M059J (cell line): ENCODE measurements around the gene ZNF385B. TPM values are rescaled to one million over a fixed set of nuclear protein-coding genes. Genes with fewer than 3 reads are reported as not detected.
A peak's percentile ranks its signal among the peaks of the same experiment; 100 is the strongest.
"Not testable (repeated sequence)": the region's sequence is repeated elsewhere in the genome, so short reads cannot be mapped to it uniquely, and the experiment has no call there.

Experiments used
- DNase-seq: peaks from one replicate; pipeline ENCODE4 v3.0.0-alpha.2; 2012; ENCODE audit warnings: low read depth
- total RNA-seq: library from RNA; depleted of rRNA; stranded (reverse); fragments of >200 nt; shearing (Covaris generic); gene quantifications from 2 replicates; pipeline ENCODE4 v1.2.3, GENCODE V29; 2014

The ZNF385B gene
- total RNA-seq, 1 experiment from 2014 or later: 2.4 TPM

DNA sequence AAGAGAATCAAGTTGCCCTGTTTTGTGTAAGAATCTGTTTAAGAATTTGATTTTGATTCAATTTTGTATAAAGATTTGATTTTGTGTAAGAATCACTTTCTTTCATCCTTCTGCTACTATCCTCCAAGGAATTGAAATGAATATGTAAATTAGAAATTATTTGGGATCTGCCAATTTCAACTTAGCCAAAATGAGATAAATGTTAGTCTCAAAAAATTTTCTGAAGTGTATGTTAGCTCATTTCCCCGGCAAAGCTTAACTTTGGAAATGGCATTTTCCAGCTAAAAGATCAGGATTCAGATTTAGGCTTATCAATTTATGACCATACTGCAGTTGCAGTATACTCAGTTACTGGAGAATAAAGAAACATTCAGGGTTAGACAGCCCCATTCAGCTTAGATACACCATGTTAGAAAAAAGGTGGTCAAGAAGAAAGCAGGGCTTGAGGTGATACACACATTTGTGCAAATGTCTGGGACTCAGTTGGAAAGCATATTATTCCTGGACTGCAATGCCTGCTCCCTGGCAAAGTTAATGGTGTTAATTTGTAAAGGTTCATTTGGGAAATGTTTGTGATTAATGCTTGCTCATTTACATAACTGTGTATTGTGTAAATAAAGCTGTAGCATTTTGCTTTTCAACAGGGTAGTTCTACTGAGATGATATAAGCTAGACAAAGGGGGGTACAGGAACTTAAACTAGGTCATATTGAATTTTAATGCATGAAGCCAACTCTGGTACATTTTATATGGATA, 349.0 kb downstream of the ZNF385B start:
- DNase-seq: no peak

DNA sequence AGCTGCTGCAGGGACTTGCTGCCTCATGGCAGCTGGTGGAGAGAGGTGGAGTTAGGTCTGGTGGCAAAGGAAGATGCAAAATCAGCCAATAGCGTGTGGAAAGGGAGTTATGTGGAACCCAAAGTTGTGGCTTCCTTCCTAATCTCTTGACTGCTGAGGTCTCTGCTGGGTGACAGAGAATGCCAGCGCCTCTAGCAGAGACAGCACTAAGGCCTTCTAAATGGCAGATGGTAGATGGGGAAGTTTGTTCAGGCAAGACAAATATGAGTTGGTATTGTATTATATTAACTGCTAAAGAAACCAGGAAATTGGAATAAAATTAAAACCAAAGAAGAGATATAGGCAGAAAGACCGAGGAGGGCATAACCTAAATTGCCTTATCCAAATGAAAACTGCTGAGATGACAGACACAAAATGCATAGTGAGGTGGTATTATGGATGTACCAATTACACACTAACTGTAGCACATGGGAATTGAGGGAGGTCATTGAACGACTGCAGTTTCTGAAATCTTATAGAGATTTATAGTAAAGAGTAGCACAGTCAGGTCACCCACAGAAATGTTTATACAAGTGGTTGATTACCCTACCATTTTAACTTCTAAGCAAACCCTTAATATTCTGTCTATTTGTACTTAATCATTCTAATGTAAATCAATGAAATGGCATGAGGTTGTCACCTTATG, 350.2 kb downstream of the ZNF385B start:
- no peak for DNase-seq

GRCh38 chr2:179495315-179495714, 366.1 kb downstream of the ZNF385B start:
- no peak for DNase-seq

DNA sequence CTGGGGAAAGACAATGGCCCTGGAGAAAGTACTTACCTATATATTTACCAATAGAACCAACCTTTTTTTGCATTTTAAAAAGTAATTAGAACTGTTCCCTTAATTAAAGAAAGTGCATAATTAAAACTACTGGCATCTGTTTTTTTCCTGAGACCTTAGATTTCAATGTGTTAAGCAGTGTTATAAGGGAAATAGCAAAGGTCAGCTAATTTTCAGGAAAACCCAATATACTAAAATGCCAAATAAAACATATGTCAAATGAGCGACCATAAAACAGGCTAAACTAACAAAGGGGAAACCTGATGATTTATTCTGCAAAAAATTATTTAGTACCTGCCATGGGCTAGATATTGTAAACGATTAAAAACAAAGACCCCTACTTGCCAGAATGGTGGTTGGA, 372.8 kb downstream of the ZNF385B start:
- DNase-seq: no peak

- DNase-seq: peak; percentile 6
Measured at GRCh38 chr2:179487010-179487731, 374.2 kb downstream of the ZNF385B start.

- DNase-seq: no peak
Measured at GRCh38 chr2:179483131-179483530, 378.3 kb downstream of the ZNF385B start.

DNA sequence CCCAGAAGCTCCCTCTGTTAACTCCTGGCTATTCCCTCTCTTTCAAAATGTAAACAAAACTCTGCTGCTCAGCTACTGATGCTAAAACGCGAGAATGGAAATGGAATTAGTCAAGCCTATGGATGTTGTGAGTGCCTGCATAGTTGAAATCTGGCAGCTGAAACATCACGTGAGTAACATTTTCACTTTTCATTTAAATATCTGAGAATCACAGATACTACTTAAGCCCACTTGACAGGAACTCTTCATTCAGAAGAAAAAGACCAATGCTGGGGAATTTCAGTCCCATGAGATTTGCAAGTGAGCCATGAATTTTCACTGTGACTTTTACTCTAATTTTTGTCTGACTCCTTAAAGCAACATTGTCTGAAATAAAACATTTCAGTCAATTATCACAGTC, 381.5 kb downstream of the ZNF385B start:
- no peak for DNase-seq

- DNase-seq: no peak
Measured at GRCh38 chr2:179478771-179479170, 382.6 kb downstream of the ZNF385B start.

- DNase-seq: no peak
Measured at GRCh38 chr2:179470992-179471391, 390.4 kb downstream of the ZNF385B start.

- DNase-seq: no peak
Measured at GRCh38 chr2:179470089-179470488, 391.3 kb downstream of the ZNF385B start.

DNA sequence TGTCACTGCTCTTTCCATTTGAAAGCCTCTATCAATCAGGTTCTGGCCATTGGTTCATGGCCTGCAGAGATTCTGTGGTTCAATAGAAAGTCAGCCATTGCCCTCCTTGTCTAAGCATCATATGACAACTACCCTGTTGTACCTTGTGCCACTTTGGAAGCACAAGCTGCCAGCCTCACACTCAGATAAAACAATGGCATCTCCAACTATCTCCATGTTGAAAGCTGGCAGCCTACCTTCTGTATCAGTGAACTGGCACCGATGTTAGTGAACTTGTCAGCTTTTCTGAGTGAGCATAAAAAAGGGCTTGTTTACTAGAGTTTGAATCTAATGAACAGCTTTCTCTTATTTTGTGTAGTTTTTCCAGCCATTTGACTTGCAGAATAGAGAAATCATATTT, 393.5 kb downstream of the ZNF385B start:
- DNase-seq: no peak

DNA sequence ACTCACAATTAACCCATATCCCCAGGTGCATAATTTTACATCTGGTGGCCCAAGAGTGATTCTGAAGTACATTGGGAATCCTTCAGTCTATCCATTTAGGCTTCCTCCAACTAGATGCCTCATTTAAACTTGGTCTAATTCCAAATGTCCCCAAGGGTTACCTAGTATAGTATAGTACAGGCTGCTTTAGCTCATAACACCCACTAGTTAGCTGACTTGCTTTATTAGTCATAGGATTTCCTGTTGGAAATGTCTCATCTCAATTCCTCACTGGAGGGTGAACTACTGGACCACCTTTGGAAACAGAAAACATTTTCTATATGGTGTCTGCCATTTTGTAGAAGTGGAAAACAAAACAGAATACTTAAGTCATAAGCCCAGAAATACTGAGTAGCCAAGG, 394.3 kb downstream of the ZNF385B start:
- DNase-seq: peak; percentile 91

DNA sequence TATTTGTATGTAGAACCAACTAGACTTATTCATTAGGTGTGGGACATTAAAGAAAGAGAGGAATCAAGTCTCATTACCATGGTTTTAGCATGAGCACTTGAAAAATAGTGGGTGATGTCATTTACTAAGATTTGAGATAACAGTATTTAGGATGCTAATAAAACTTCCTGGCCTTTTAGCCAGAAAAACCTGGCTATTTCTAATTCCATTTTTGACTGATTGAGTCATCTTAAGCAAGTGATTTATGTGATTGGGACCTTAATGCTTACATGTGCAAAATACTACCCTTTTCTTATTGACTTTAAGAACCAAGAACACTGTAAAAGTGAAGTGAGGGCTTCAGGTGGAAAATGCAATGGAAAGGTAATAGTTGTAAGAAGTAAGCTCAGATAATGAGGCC, 400.0 kb downstream of the ZNF385B start:
- peak; percentile 53 for DNase-seq

DNA sequence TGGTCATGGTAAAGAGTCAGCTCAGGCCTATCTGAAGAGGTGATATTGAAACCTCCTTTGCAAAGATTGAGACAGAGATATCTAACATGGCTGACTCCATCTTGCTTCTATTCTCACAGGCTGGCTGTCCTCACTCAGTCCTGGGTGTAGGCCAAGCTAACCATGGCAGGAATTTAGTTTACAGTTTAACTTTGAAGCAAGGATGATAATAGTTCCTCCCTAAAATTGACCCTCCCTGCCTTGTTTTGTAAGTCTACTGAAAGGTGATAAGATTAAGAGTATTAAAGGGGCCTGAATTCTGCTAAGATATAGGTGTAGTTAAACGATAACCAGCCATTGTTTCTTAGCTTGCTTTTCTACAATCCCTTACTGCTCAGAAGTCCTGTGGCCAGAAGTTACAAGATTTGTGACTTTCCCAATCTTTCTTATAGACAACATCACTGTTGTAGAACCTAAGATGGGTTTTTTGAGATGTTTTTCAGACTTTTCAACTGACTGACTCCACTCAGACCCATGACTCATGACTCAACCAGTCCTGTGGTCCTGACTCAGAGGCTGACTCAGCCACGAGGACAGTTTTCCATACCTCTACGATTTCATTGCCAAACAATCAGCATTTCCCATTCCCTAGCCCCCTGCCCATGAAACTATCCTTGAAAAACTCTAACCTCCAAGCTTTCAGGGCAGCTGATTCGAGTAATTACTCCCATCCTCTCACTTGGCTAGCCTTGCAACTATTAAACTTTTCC, 401.1 kb downstream of the ZNF385B start:
- peak; percentile 93 for DNase-seq

GRCh38 chr2:179458113-179458512, 403.3 kb downstream of the ZNF385B start:
- DNase-seq: not testable (repeated sequence)

- no peak for DNase-seq
Measured at GRCh38 chr2:179455824-179456223, 405.6 kb downstream of the ZNF385B start.

GRCh38 chr2:179455172-179455524, 406.3 kb downstream of the ZNF385B start:
- no peak for DNase-seq

- peak; percentile 87 for DNase-seq
Measured at GRCh38 chr2:179454443-179455171, 406.8 kb downstream of the ZNF385B start.

DNA sequence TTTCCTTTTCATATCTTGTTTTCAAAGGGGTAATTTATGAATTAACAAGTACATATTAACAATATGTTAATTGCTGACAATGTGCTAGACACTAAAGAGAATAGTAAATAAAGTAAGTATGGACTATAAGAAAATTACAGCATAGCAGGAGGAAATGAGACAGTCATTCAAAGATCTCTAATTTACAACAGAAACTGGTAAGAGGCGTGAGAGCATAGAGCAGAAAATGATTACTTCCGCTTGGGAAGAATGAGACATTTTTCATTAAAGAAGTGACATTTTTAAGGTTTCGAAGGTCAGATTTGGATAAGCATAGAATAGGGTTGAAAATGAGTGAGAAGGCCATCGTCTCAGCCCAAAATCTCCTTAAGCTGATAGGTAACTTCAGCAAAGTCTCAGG, 412.4 kb downstream of the ZNF385B start:
- DNase-seq: no peak

DNA sequence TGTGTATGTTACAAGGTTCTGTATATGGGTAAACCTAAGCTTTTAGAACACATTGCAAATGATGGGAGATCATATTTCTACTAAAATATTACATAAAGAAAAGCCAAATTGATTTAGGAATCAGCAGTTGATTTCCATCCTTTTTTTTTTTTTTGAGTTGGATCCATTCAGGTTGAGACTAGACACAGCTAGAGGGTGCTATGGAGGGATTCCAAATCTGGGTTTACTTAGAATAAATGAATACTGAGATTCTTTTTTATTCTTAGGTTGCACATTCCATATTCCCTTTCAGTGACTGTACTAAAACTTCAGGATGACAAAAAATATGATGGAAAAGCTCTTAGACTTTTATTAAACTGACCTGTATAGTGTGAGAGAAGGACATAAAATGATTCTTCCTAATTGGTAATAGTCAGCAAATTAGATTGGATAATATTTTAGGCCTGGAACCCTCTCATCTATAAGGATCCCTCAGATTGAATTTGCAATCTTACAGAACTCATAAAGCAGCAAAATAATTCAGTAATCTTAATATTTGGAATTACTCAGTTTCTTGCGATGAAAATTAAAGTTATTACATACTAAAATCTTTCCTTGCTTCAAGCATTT, 413.5 kb downstream of the ZNF385B start:
- no peak for DNase-seq

- DNase-seq: no peak
Measured at GRCh38 chr2:179447421-179447820, 414.0 kb downstream of the ZNF385B start.
